Vagina (tissue), 2 donors: Measurements from ENCODE around the gene VWA1.

ENCODE experiments used
- POLR2A ChIP-seq, 2 donors: fragments of 450-650 bp; IDR thresholded peaks; one replicate each; pipeline ENCODE4 v1.6.1; 2017; ENCODE audit warnings: antibody characterized with exemption in 2 of 2, mild to moderate bottlenecking in 2 of 2, moderate library complexity in 2 of 2
- POLR2AphosphoS5 ChIP-seq, 2 donors: sonication (generic); formaldehyde crosslinking; IDR thresholded peaks; one replicate each; pipeline ENCODE4 v1.9.0; 2017; ENCODE audit warnings: antibody characterized with exemption in 2 of 2, mild to moderate bottlenecking in 2 of 2, low read depth in 1 of 2; ENCODE audit not compliant: insufficient read depth in 1 of 2
- TF ChIP-seq, protein P1 (sequence below), 3 experiments: fragments of 450-650 bp in 2 of 3; fragments of 200-600 bp in 1 of 3; sonication (generic) in 1 of 3; IDR thresholded peaks; one replicate each; pipeline ENCODE4 v1.5.1; 2017 to 2019; ENCODE audit warnings: antibody characterized with exemption in 3 of 3, mild to moderate bottlenecking in 2 of 3, moderate library complexity in 2 of 3

DNA sequence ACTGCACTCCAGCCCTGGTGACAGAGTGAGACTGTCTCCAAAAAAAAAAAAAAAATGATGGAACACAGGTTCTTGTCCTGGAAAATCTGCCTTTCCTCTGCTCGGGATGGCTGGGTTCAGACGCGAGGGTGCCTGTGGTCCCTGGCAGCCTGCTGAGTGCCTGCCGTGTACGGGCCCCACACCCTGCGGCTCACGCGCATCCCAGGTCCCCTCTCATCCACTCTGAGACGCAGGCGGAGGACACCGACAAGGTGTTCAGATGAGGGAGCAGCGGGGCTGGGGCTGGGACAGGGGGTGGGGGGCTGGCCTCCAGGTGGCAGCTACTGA lies 10.1 kb upstream of the VWA1 start:
- TF ChIP-seq, protein P1, sequence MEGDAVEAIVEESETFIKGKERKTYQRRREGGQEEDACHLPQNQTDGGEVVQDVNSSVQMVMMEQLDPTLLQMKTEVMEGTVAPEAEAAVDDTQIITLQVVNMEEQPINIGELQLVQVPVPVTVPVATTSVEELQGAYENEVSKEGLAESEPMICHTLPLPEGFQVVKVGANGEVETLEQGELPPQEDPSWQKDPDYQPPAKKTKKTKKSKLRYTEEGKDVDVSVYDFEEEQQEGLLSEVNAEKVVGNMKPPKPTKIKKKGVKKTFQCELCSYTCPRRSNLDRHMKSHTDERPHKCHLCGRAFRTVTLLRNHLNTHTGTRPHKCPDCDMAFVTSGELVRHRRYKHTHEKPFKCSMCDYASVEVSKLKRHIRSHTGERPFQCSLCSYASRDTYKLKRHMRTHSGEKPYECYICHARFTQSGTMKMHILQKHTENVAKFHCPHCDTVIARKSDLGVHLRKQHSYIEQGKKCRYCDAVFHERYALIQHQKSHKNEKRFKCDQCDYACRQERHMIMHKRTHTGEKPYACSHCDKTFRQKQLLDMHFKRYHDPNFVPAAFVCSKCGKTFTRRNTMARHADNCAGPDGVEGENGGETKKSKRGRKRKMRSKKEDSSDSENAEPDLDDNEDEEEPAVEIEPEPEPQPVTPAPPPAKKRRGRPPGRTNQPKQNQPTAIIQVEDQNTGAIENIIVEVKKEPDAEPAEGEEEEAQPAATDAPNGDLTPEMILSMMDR (IDR thresholded peaks at IDR 0.05): no peak
- TF ChIP-seq POLR2AphosphoS5 (IDR thresholded peaks at IDR 0.05; ENCODE audit: insufficient read depth in 1 of 2, low read depth in 1 of 2): no peak
- no peak for TF ChIP-seq POLR2A (IDR thresholded peaks at IDR 0.05)
